ENCODE measurements around the gene TMTC4. TPM values are rescaled to one million over a fixed set of nuclear protein-coding genes. Genes with fewer than 3 reads are reported as not detected.

The TMTC4 gene
- total RNA-seq, 1 donor from 2014 or later, result 10.9 TPM

DNA sequence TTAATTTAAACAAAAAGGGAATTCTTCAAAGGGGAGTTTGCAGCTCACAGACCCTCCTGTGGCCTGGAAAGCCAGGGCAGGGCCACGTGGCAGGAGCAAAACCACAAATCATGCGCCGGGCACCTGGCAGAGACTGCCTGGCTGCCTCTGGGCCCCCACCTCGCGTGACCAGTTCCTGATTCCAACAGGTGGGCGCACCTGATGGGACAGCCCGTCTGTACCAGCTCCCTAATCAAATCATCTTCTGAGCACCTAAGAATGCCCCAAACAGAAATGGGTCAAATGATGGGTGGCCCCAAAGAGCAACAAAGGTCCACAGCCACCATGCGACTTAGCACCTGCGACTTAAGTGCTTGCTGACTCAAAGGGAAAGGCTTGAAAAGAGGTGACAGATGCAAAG is 9.2 kb downstream of the TMTC4 start:
- H3K4me1 ChIP-seq, result no peaks in the 10 kb centered on the region
- no peaks in the 10 kb centered on the region for H3K27me3 ChIP-seq (ENCODE audit: low read depth)
- TF ChIP-seq CTCF (IDR thresholded peaks at IDR 0.05), result no peak
- H3K27ac ChIP-seq, result no peak overlapping the region
- H3K4me3 ChIP-seq, result no peak overlapping the region
- ATAC-seq, result no peak
- intact Hi-C loops (cut with DNase I), result no loop called here
- peaks cover 96% of the 10 kb centered on the region for H3K36me3 ChIP-seq
- no peak for DNase-seq
- H3K9me3 ChIP-seq, result no peaks in the 10 kb centered on the region

- Histone ChIP-seq H3K4me1 (no peaks in the 10 kb centered on the region), H3K9me3 (no peaks in the 10 kb centered on the region), H3K4me3 (no peak overlapping the region), H3K27ac (no peak overlapping the region), H3K27me3 (ENCODE audit: low read depth) (no peaks in the 10 kb centered on the region), H3K36me3 (peaks cover 92% of the 10 kb centered on the region)
- intact Hi-C loops (cut with DNase I), result no loop called here
- ATAC-seq (peak in 1 of 2 donors; percentile 18), DNase-seq (no peak)
- TF ChIP-seq CTCF (IDR thresholded peaks at IDR 0.05), result no peak
These were observed 10.3 kb downstream of the TMTC4 start for GRCh38 chr13:100664171-100664900.

DNA sequence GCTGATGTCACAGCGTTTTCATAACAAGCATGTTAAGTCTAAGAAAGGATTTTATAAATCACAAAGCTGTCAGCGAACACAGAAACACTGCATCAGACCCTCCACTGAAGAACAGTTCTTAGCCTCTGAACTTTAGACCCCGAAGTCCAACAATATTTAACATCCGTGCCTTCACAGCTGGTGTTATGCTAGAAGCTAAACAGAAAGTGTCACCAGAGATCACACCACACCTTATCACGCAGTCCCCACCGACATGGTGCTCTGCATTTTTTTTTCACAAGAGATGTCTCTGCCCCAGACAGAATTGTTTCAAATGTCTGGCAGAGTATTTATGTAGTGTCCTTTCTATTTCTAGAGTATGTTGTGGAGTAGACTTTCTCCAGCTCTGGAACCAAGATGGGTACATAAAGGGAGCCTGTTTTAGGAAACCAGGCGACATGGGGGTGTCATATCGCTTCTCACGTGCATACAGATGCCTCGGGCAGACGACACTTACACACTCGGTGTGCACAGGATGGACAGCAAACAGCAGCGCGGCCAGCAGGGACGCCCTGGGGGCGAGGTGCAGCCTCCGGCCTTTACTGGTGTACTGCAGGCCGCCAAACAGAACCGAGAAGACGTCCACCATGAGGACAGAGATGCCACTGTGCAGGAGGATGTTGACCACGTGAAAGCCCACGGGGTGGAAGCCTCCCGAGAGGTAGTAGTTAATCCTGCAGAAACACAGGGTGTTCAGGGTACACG is 12.0 kb downstream of the TMTC4 start:
- no peaks in the 10 kb centered on the region for H3K4me1 ChIP-seq
- no peak for TF ChIP-seq CTCF (IDR thresholded peaks at IDR 0.05)
- H3K27ac ChIP-seq, result no peak overlapping the region
- no peak for DNase-seq
- no peak overlapping the region for H3K4me3 ChIP-seq
- intact Hi-C loops (cut with DNase I), result no loop called here
- no peaks in the 10 kb centered on the region for H3K27me3 ChIP-seq (ENCODE audit: low read depth)
- ATAC-seq, result no peak
- no peaks in the 10 kb centered on the region for H3K9me3 ChIP-seq
- H3K36me3 ChIP-seq, result peaks cover 82% of the 10 kb centered on the region

DNA sequence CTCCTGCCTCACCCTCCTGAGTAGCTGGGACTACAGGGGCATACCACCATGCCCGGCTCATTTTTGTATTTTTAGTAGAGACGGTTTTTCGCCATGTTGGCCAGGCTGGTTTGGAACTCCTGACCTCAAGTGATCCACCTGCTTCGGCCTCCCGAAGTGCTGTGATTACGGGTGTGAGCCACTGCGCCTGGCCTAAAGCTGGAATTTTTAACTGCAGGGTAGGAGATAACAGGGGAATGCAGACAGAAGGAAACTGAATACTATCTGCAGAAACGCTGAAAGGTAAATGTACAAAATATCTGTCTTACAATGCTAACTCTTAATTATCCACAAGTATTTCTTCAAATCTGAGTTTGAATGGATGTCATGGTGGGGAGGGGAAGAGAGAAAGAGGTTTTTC is 13.8 kb downstream of the TMTC4 start:
- H3K27me3 ChIP-seq (ENCODE audit: low read depth), result no peaks in the 10 kb centered on the region
- H3K9me3 ChIP-seq, result no peaks in the 10 kb centered on the region
- DNase-seq (no peak), ATAC-seq (no peak)
- H3K4me3 ChIP-seq, result no peak overlapping the region
- no peaks in the 10 kb centered on the region for H3K4me1 ChIP-seq
- intact Hi-C loops (cut with DNase I), result no loop called here
- H3K27ac ChIP-seq, result no peak overlapping the region
- peaks cover 81% of the 10 kb centered on the region for H3K36me3 ChIP-seq
- no peak for TF ChIP-seq CTCF (IDR thresholded peaks at IDR 0.05)

DNA sequence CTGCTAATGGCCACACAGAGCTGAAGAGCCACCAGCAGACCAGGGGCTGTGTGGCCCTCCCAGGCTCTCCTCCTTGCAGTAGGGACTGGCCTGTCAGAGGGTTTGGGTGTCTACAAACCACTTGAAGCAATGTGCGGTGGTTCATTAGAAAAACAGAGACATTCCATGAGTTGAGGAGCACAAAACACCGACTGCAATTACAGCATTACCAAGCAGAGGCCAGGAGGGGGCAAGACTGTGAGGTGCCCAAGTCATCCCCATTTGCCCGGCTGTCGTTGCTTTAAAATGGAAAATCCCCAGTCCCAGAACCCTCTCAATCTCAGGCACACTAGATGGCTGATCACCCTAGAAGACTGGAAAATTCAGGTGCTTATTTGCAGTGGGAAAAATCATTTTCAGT is 15.0 kb downstream of the TMTC4 start:
- H3K9me3 ChIP-seq, result no peaks in the 10 kb centered on the region
- DNase-seq, result no peak
- no peaks in the 10 kb centered on the region for H3K27me3 ChIP-seq (ENCODE audit: low read depth)
- H3K36me3 ChIP-seq, result peaks cover 76% of the 10 kb centered on the region
- ATAC-seq, result no peak
- no peak overlapping the region for H3K27ac ChIP-seq
- no peak overlapping the region for H3K4me3 ChIP-seq
- intact Hi-C loops (cut with DNase I), result no loop called here
- H3K4me1 ChIP-seq, result no peaks in the 10 kb centered on the region
- TF ChIP-seq CTCF (IDR thresholded peaks at IDR 0.05), result no peak
